H9 (cell line): Measurements from ENCODE around the gene KANSL1L. TPM values are rescaled to one million over a fixed set of nuclear protein-coding genes. Genes with fewer than 3 reads are reported as not detected.

ENCODE experiments used
- DNase-seq: peaks from one replicate; pipeline ENCODE4 v3.0.0-alpha.2; 2017
- H2AFZ ChIP-seq: one replicate; pipeline ENCODE4 v1.6.1; 2013; ENCODE audit warnings: mild to moderate bottlenecking, low read length, control low read depth, moderate library complexity
- H2AK5ac ChIP-seq: 2 replicates; pipeline ENCODE4 v1.6.1; 2013; ENCODE audit warnings: low read length, control low read depth, mixed read lengths; ENCODE audit not compliant: insufficient read length
- H2BK120ac ChIP-seq: one replicate; pipeline ENCODE4 v1.6.1; 2013; ENCODE audit warnings: low read depth, mild to moderate bottlenecking, low read length, control low read depth, inconsistent platforms; ENCODE audit not compliant: poor library complexity, severe bottlenecking
- H2BK12ac ChIP-seq: 2 replicates; pipeline ENCODE4 v1.6.1; 2013; ENCODE audit warnings: low read length, control low read depth, mixed read lengths, low read depth; ENCODE audit not compliant: insufficient read length
- H2BK15ac ChIP-seq: 2 replicates; pipeline ENCODE4 v1.6.1; 2013; ENCODE audit warnings: low read depth, low read length, control low read depth
- H2BK20ac ChIP-seq: one replicate; pipeline ENCODE4 v1.6.1; 2013; ENCODE audit warnings: low read depth, mild to moderate bottlenecking, low read length, control low read depth, inconsistent platforms; ENCODE audit not compliant: poor library complexity, severe bottlenecking
- H2BK5ac ChIP-seq: 2 replicates; pipeline ENCODE4 v1.6.1; 2013; ENCODE audit warnings: low read length, control low read depth, mixed read lengths; ENCODE audit not compliant: insufficient read length
- H3K14ac ChIP-seq: 2 replicates; pipeline ENCODE4 v1.6.1; 2013; ENCODE audit warnings: low read length, control low read depth; ENCODE audit not compliant: insufficient read depth
- H3K18ac ChIP-seq: 2 replicates; pipeline ENCODE4 v1.6.1; 2013; ENCODE audit warnings: low read depth, mild to moderate bottlenecking, mixed read lengths, low read length, control low read depth; ENCODE audit not compliant: insufficient read length
- H3K23ac ChIP-seq: 2 replicates; pipeline ENCODE4 v1.6.1; 2013; ENCODE audit warnings: low read length, control low read depth, mixed read lengths, low read depth; ENCODE audit not compliant: insufficient read length
- H3K23me2 ChIP-seq: 2 replicates; pipeline ENCODE4 v1.6.1; 2013; ENCODE audit warnings: low read depth, mild to moderate bottlenecking, mixed read lengths, low read length, control low read depth; ENCODE audit not compliant: insufficient read length, poor library complexity, severe bottlenecking
- H3K27ac ChIP-seq: 2 replicates; pipeline ENCODE4 v1.5.1; 2013; ENCODE audit warnings: low read length, control low read depth, mixed read lengths, low read depth; ENCODE audit not compliant: insufficient read length
- H3K27me3 ChIP-seq: 2 replicates; pipeline ENCODE4 v1.6.1; 2013; ENCODE audit warnings: low read length, control low read depth, inconsistent platforms; ENCODE audit not compliant: insufficient read depth
- H3K4ac ChIP-seq: 2 replicates; pipeline ENCODE4 v1.6.1; 2013; ENCODE audit warnings: low read depth, mild to moderate bottlenecking, control low read depth, inconsistent platforms, low read length, moderate library complexity
- H3K4me1 ChIP-seq: 2 replicates; pipeline ENCODE4 v1.6.1; 2013; ENCODE audit warnings: low read length, control low read depth, inconsistent platforms; ENCODE audit not compliant: insufficient read depth
- H3K4me2 ChIP-seq: 2 replicates; pipeline ENCODE4 v1.6.1; 2013; ENCODE audit warnings: low read length, control low read depth, mixed read lengths; ENCODE audit not compliant: insufficient read length, insufficient read depth
- H3K56ac ChIP-seq: 2 replicates; pipeline ENCODE4 v1.6.1; 2013; ENCODE audit warnings: low read depth, mild to moderate bottlenecking, mixed read lengths, low read length, control low read depth; ENCODE audit not compliant: insufficient read length
- H3K79me1 ChIP-seq: 2 replicates; pipeline ENCODE4 v1.6.1; 2013; ENCODE audit warnings: low read depth, mild to moderate bottlenecking, moderate library complexity, low read length, control low read depth, inconsistent platforms; ENCODE audit not compliant: insufficient read depth, poor library complexity, severe bottlenecking
- H3K79me2 ChIP-seq: 2 replicates; pipeline ENCODE4 v1.6.1; 2013; ENCODE audit warnings: low read length, control low read depth, inconsistent platforms; ENCODE audit not compliant: insufficient read depth
- H3K9ac ChIP-seq: 2 replicates; pipeline ENCODE4 v1.6.1; 2013; ENCODE audit warnings: low read length, control low read depth, mixed read lengths; ENCODE audit not compliant: insufficient read length; ENCODE audit errors: extremely low read depth
- H3K9me3 ChIP-seq: one replicate; pipeline ENCODE4 v1.6.1; 2013; ENCODE audit warnings: low read depth, low read length, inconsistent platforms; ENCODE audit not compliant: control insufficient read depth
- H3T11ph ChIP-seq: one replicate; pipeline ENCODE4 v1.6.1; 2013; ENCODE audit warnings: mild to moderate bottlenecking, low read length, control low read depth, inconsistent platforms
- H4K20me1 ChIP-seq: one replicate; pipeline ENCODE4 v1.6.1; 2013; ENCODE audit not compliant: control insufficient read depth, insufficient read length, insufficient read depth
- H4K5ac ChIP-seq: 2 replicates; pipeline ENCODE4 v1.6.1; 2013; ENCODE audit warnings: low read depth, mild to moderate bottlenecking, mixed read lengths, low read length, control low read depth; ENCODE audit not compliant: insufficient read length
- H4K8ac ChIP-seq: replicated peaks from 2 replicates; pipeline ENCODE4 v1.6.1; 2013; ENCODE audit warnings: low read length, control low read depth, mixed read lengths, low read depth; ENCODE audit not compliant: insufficient read length
- H4K91ac ChIP-seq: 2 replicates; pipeline ENCODE4 v1.6.1; 2013; ENCODE audit warnings: low read depth, mild to moderate bottlenecking, moderate library complexity, mixed read lengths, low read length, control low read depth; ENCODE audit not compliant: insufficient read length
- H3K27ac Mint-ChIP-seq, 3 experiments: 2 replicates in 2 of 3; 3 replicates in 1 of 3; pipeline ENCODE4 v1.8.0; 2020 to 2021; ENCODE audit warnings: mixed read lengths in 3 of 3, mild to moderate bottlenecking in 1 of 3, moderate library complexity in 1 of 3
- H3K27me3 Mint-ChIP-seq: 2 replicates; pipeline ENCODE4 v1.8.0; 2021; ENCODE audit warnings: low read depth, mild to moderate bottlenecking, moderate library complexity, mixed read lengths
- H3K36me3 Mint-ChIP-seq, 3 experiments: 2 replicates in 2 of 3; 3 replicates in 1 of 3; pipeline ENCODE4 v1.8.0; 2020 to 2021; ENCODE audit warnings: low read depth in 3 of 3, mixed read lengths in 3 of 3; ENCODE audit not compliant: insufficient read depth in 1 of 3
- H3K4me1 Mint-ChIP-seq, 2 experiments: 2 replicates each; pipeline ENCODE4 v1.8.0; 2020; ENCODE audit warnings: mixed read lengths in 2 of 2
- H3K4me3 Mint-ChIP-seq, 2 experiments: 2 replicates in 1 of 2; 3 replicates in 1 of 2; pipeline ENCODE4 v1.8.0; 2020 to 2021; ENCODE audit warnings: mild to moderate bottlenecking in 2 of 2, mixed read lengths in 2 of 2, moderate library complexity in 1 of 2
- H3K9me3 Mint-ChIP-seq, 2 experiments: 2 replicates in 1 of 2; 3 replicates in 1 of 2; pipeline ENCODE4 v1.8.0; 2020; ENCODE audit warnings: mild to moderate bottlenecking in 2 of 2, mixed read lengths in 2 of 2, moderate library complexity in 1 of 2
- CTCF ChIP-seq: fragments of 200-600 bp; sonication (generic); conservative IDR thresholded peaks from 3 replicates; pipeline ENCODE4 v1.8.0; 2021; ENCODE audit warnings: antibody characterized with exemption, mild to moderate bottlenecking
- WGBS: extraction: QIAGEN DNeasy Blood & Tissue Kit; methylation state at CpG from one replicate; pipeline ENCODE4 v1.1.7; 2013; ENCODE audit warnings: missing lambda C conversion rate, low lambda C conversion rate, mixed read lengths; ENCODE audit not compliant: insufficient read length; ENCODE audit errors: extremely low coverage; 5-methylcytosine and 5-hydroxymethylcytosine counted together
- total RNA-seq: library from RNA; stranded (reverse); gene quantifications from 2 replicates; pipeline ENCODE4 v1.2.1, GENCODE V29; 2021

The KANSL1L gene
- total RNA-seq, 1 experiment from 2014 or later: 8.2 TPM

GRCh38 chr2:210210185-210210584, 39.0 kb upstream of the KANSL1L start:
- Mint-ChIP-seq H3K9me3 (no peaks in the 10 kb centered on the region), H3K27ac (no peak overlapping the region), H3K4me1 (no peaks in the 10 kb centered on the region), H3K4me3 (no peak overlapping the region), H3K27me3 (no peaks in the 10 kb centered on the region; the same call in 1 of the 2 replicates), H3K36me3 (no peaks in the 10 kb centered on the region)
- Histone ChIP-seq H2BK20ac (no peak overlapping the region), H3K9me3 (no peaks in the 10 kb centered on the region), H3K18ac (no peak overlapping the region), H2BK5ac (no peak overlapping the region), H2AK5ac (no peak overlapping the region), H4K5ac (no peak overlapping the region), H3K56ac (no peak overlapping the region), H3K27me3 (no peaks in the 10 kb centered on the region), H3K4me1 (no peaks in the 10 kb centered on the region), H4K91ac (no peak overlapping the region), H3K23me2 (no peaks in the 10 kb centered on the region), H3T11ph (no peak overlapping the region), H3K14ac (no peak overlapping the region), H3K23ac (no peak overlapping the region), H3K4me2 (no peak overlapping the region), H2BK12ac (no peak overlapping the region), H4K20me1 (no peaks in the 10 kb centered on the region), H3K79me1 (no peaks in the 10 kb centered on the region), H3K79me2 (no peaks in the 10 kb centered on the region), H3K27ac (no peak overlapping the region), H4K8ac (no peak overlapping the region), H3K9ac (no peak overlapping the region), H2BK120ac (no peak overlapping the region), H2BK15ac (no peak overlapping the region), H3K4ac (no peak overlapping the region), H2AFZ (no peak overlapping the region)
- DNase-seq: no peak
- WGBS: no CpG with 5 or more reads among the region's 1 CpG
- TF ChIP-seq CTCF: no peak
